Stimulated activated naive CD4-positive, alpha-beta T cell (primary cell): ENCODE measurements around the gene KCNJ12.
A peak's percentile ranks its signal among the peaks of the same experiment; 100 is the strongest.
"Not testable (repeated sequence)": the region's sequence is repeated elsewhere in the genome, so short reads cannot be mapped to it uniquely, and the experiment has no call there.

Experiments
- DNase-seq, 6 experiments: peaks; one replicate each; lab custom pipeline; 2025; lab: John Stamatoyannopoulos, UW

The KCNJ12 gene

GRCh38 chr17:21452377-21453143, 76.4 kb downstream of the KCNJ12 start:
- DNase-seq: peak in 2 of 6 experiments; percentile 11 to 55

GRCh38 chr17:21453144-21453898, 77.2 kb downstream of the KCNJ12 start:
- DNase-seq: no peak

- not testable (repeated sequence) for DNase-seq
Measured at GRCh38 chr17:21454006-21454405, 77.8 kb downstream of the KCNJ12 start.

GRCh38 chr17:21454441-21454840, 78.3 kb downstream of the KCNJ12 start:
- DNase-seq: no peak

- no peak for DNase-seq
Measured at GRCh38 chr17:21455761-21456160, 79.6 kb downstream of the KCNJ12 start.

GRCh38 chr17:21456449-21456848, 80.3 kb downstream of the KCNJ12 start:
- not testable (repeated sequence) for DNase-seq

GRCh38 chr17:21457051-21458026, 81.2 kb downstream of the KCNJ12 start:
- peak; percentile 79 to 92 (median 87) for DNase-seq

- no peak for DNase-seq
Measured at GRCh38 chr17:21458054-21458453, 81.9 kb downstream of the KCNJ12 start.

- no peak for DNase-seq
Measured at GRCh38 chr17:21459536-21459935, 83.4 kb downstream of the KCNJ12 start.

GRCh38 chr17:21460358-21460757, 84.2 kb downstream of the KCNJ12 start:
- no peak for DNase-seq

GRCh38 chr17:21462237-21462636, 86.1 kb downstream of the KCNJ12 start:
- no peak for DNase-seq

GRCh38 chr17:21463204-21463661, 87.1 kb downstream of the KCNJ12 start:
- DNase-seq: no peak

GRCh38 chr17:21463779-21464407, 87.7 kb downstream of the KCNJ12 start:
- no peak for DNase-seq

- no peak for DNase-seq
Measured at GRCh38 chr17:21464611-21465021, 88.5 kb downstream of the KCNJ12 start.

- DNase-seq: no peak
Measured at GRCh38 chr17:21466550-21466949, 90.4 kb downstream of the KCNJ12 start.

- DNase-seq: no peak
Measured at GRCh38 chr17:21467196-21467595, 91.0 kb downstream of the KCNJ12 start.

- DNase-seq: no peak
Measured at GRCh38 chr17:21467739-21468490, 91.8 kb downstream of the KCNJ12 start.
